ENCODE results near the gene TBC1D1. TPM values are rescaled to one million over a fixed set of nuclear protein-coding genes. Genes with fewer than 3 reads are reported as not detected.
A peak's percentile ranks its signal among the peaks of the same experiment; 100 is the strongest.
"Not testable (repeated sequence)": the region's sequence is repeated elsewhere in the genome, so short reads cannot be mapped to it uniquely, and the experiment has no call there.

TBC1D1 gene
- polyA plus RNA-seq, 6 donors from 2014 or later: 44.3 to 89.6 (median 62.5) TPM

DNA sequence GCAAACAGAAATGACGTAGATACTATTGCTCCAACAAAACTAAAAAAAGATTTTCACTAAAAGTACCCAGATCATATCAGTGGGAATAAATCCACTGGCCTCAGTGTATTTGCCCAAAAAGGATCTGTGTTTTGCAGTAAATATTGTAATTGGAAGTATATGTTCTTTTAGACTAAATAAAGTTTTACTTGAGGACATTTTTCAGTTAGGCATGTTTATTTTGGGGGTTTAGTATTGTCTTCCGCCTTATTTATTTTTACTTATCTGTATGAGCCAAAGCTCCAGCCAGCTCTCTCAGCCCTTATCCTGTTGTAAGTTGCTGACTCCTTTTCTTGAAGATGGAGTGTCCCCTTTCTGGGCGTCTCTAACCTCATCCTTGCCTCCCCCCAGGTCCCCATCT lies 119.1 kb downstream of the TBC1D1 start:
- DNase-seq (no peak), ATAC-seq (ENCODE audit: low read depth in 2 of 2) (no peak)
- H3K4me1 Mint-ChIP-seq: peaks cover 45 to 58% (median 47%) of the 10 kb centered on the region in 3 donors
- no peak overlapping the region for H3K4me3 Mint-ChIP-seq
- H3K27me3 Mint-ChIP-seq: no peaks in the 10 kb centered on the region
- peak overlapping the region in 3 of 6 donors; percentile 60 to 88 (median 79) for H3K27ac Mint-ChIP-seq
- peaks cover 2 to 7% of the 10 kb centered on the region in 2 donors for H3K36me3 Mint-ChIP-seq
- H3K9me3 Mint-ChIP-seq: no peaks in the 10 kb centered on the region

DNA sequence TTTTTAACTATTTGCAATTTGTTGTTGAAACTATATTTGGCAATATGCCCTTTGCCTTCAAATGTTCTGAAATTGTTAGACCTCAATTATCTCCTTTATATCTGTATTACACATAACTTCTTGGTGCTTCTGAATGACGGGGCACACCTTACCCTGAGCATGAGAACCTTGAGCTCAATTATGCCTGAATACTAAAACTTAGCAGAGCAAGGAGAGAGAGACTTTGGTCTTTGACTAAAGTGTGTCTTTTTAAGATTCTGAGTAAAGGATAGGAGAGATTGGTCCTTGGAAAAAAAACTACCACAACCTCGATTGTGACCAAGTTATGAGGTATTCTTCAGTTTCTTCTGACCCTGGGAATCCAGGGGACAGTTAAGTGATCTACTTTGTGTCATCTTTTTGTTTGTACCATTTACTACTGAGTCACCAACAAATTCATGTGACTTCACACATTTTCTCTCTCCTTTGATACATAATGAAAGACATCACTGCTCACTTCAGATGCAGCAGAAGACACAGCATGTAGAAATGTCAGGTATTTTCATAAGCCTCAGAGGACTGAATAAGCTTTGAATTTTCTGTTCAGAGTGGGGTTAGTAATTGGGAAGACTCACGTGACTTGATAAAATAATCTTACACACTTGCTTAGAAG lies 120.8 kb downstream of the TBC1D1 start:
- DNase-seq (no peak), ATAC-seq (ENCODE audit: low read depth in 2 of 2) (no peak)
- peak overlapping the region in 3 of 6 donors; percentile 33 to 79 (median 47) for H3K27ac Mint-ChIP-seq
- peaks cover 12 to 13% of the 10 kb centered on the region in 2 donors for H3K36me3 Mint-ChIP-seq
- no peaks in the 10 kb centered on the region for H3K27me3 Mint-ChIP-seq
- H3K4me3 Mint-ChIP-seq: no peak overlapping the region
- no peaks in the 10 kb centered on the region for H3K9me3 Mint-ChIP-seq
- H3K4me1 Mint-ChIP-seq: peaks cover 34 to 48% (median 40%) of the 10 kb centered on the region in 3 donors

DNA sequence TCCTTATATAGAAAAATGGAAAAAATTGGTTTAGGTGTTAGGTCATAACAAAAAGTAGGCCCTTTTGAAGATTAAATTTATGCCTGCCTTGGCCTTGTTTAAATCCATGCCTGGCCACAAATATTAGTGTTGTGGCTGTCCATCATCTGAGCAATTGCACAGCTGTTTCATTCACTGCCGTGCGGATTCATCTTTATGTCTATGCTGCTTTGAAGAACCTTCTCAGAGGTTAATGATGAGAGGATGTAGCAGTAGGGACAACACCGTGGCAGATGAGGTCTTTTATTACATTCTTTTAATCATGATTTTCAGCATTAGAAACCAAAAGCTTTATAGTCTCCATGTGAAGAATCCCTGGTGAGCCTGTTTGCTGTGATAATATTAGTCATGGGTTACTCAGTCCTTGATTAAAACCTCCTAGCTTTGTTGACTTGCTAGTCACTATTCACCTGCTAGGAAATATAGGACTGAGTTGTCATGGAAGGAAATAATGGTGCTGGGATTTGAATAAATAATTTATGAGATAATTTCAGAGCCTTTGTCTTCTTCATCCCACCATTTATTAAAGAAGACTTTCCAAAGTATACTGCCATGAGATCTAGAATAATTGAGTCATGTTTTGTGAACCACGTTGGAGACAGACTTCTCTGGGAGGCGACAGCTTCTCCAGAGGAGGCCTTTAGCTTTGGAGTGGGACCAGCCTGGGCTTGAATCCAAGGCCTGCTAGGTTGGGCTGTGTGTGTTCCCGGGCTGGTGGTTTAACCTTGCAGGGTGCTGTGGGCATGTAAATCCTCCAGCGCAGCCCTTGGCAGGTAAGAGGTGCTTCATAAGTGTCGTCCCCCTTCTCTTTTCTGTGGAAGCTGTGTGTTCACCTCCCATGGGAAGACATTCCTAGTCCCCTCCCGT lies 122.8 kb downstream of the TBC1D1 start:
- Mint-ChIP-seq H3K27me3 (no peaks in the 10 kb centered on the region), H3K9me3 (no peaks in the 10 kb centered on the region), H3K4me1 (peaks cover 19 to 34% (median 25%) of the 10 kb centered on the region in 3 donors), H3K4me3 (no peak overlapping the region), H3K36me3 (peaks cover 9 to 13% of the 10 kb centered on the region in 2 donors), H3K27ac (no peak overlapping the region)
- DNase-seq (no peak), ATAC-seq (ENCODE audit: low read depth in 2 of 2) (no peak)

DNA sequence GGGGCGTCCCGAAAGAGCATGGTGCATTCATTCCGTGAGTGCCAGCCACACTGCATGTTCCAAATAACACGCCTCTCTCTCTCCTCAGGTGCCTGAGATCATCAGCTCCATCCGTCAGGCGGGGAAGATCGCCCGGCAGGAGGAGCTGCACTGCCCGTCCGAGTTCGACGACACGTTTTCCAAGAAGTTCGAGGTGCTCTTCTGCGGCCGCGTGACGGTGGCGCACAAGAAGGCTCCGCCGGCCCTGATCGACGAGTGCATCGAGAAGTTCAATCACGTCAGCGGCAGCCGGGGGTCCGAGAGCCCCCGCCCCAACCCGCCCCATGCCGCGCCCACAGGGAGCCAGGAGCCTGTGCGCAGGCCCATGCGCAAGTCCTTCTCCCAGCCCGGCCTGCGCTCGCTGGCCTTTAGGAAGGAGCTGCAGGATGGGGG lies 123.6 kb downstream of the TBC1D1 start:
- Mint-ChIP-seq H3K4me1 (peaks cover 13 to 32% (median 23%) of the 10 kb centered on the region in 3 donors), H3K27me3 (no peaks in the 10 kb centered on the region), H3K27ac (no peak overlapping the region), H3K4me3 (no peak overlapping the region), H3K9me3 (no peaks in the 10 kb centered on the region), H3K36me3 (peaks cover 9 to 13% of the 10 kb centered on the region in 2 donors)
- ATAC-seq (ENCODE audit: low read depth in 2 of 2): no peak
- no peak for DNase-seq

DNA sequence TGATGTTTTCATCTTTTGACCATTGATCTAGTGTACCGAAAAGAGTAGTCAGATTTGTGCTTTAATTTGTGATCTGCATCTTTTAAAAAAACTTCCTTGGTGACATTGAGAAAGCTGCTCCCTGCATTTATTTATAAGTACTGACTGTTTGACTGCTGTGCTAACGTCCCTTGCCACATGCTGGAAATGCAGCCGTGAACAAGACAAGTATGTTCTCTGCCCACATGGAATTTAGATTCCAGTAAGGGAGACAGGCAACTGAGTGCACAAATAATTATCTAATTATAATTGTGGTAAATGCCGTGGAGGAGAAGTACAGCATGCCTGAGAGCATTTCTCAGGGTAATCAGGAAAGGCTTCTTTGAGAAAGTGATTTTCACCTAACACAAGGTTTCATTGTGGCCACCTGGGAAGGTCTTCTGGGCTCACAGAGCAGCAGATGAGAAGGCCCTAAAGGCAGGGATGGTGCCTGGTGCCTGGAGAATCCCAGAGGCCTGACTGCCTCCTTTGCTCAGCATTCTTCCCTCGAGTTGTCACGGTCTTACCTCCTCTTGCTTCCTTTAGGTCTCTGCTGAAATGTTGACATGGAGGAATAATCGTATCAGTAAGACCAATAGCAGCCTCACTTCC lies 125.1 kb downstream of the TBC1D1 start:
- peak overlapping the region in 1 of 6 donors; percentile 65 for H3K27ac Mint-ChIP-seq
- peaks cover 14 to 16% of the 10 kb centered on the region in 2 donors for H3K36me3 Mint-ChIP-seq
- no peak for ATAC-seq (ENCODE audit: low read depth in 2 of 2)
- peaks cover 0 to 3% (median 0%) of the 10 kb centered on the region in 7 donors for H3K9me3 Mint-ChIP-seq
- peaks cover 2 to 22% (median 14%) of the 10 kb centered on the region in 3 donors for H3K4me1 Mint-ChIP-seq
- H3K27me3 Mint-ChIP-seq: no peaks in the 10 kb centered on the region
- DNase-seq: no peak
- H3K4me3 Mint-ChIP-seq: no peak overlapping the region

DNA sequence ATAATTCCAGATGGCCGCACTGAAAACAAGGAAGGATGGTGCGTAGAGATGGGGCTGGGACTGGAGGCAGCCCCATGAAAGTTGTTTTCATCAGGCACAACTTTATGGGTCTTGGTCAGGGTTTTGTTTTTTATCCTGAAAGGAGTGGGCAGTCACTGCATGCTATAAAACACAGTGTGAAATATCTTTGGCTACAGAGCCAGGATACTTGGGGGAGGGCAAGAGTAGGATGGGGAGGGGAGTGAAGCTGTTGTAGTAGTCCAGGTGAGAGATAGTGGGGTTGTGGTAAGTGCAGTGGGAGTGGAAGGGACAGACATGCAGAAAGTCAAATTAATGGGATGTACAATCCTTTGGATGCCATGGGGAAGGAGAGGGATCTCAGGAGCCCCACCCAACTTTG lies 125.8 kb downstream of the TBC1D1 start:
- DNase-seq (no peak), ATAC-seq (ENCODE audit: low read depth in 2 of 2) (no peak)
- H3K27ac Mint-ChIP-seq: peak overlapping the region; percentile 24 to 87 (median 51)
- no peak overlapping the region for H3K4me3 Mint-ChIP-seq
- peaks cover 2 to 18% (median 10%) of the 10 kb centered on the region in 3 donors for H3K4me1 Mint-ChIP-seq
- peaks cover 0 to 4% (median 0%) of the 10 kb centered on the region in 7 donors for H3K9me3 Mint-ChIP-seq
- H3K27me3 Mint-ChIP-seq: no peaks in the 10 kb centered on the region
- peaks cover 21 to 22% of the 10 kb centered on the region in 2 donors for H3K36me3 Mint-ChIP-seq

DNA sequence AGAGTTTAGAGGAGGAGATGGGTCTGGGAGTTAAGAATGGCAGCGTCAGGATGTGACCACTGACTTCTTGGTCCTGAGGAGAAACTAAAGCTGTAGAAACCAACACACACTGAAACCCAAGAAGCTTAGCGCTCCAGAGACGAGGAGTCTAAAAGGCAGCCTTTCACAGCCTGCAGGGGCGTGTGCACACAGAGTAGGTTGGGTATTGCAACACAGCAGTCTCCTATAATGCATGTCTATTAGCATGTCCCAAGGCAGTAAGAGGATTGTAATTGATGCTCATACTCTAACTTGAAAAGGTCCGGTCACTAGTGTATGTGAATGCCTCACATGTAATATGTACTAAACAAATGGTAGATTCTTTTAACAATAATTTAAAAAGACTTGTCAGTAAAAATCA lies 126.7 kb downstream of the TBC1D1 start:
- no peak for ATAC-seq (ENCODE audit: low read depth in 2 of 2)
- Mint-ChIP-seq H3K27ac (peak overlapping the region in 2 of 6 donors; percentile 49 to 50), H3K36me3 (peaks cover 30 to 31% of the 10 kb centered on the region in 2 donors), H3K27me3 (no peaks in the 10 kb centered on the region), H3K4me1 (peaks cover 9 to 18% (median 15%) of the 10 kb centered on the region in 3 donors), H3K9me3 (peaks cover 0 to 4% (median 0%) of the 10 kb centered on the region in 7 donors), H3K4me3 (no peak overlapping the region)
- DNase-seq: no peak

DNA sequence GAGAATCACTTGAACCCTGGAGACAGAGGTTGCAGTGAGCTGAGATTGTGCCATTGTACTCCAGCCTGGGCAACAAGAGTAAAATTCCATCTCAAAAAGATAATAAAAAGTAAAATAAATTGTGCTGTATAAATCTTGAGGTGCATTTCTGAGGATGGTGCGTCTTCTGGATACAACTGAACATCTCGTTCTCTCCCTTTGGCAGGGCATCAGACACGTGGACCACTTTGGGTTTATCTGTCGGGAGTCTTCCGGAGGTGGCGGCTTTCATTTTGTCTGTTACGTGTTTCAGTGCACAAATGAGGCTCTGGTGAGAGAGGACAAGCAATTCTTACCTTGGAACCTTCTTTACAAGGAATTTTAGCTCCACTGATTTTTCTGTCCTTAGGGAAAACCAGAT lies 129.5 kb downstream of the TBC1D1 start:
- Mint-ChIP-seq H3K4me1 (peaks cover 16 to 25% (median 18%) of the 10 kb centered on the region in 3 donors), H3K36me3 (peaks cover 28 to 29% of the 10 kb centered on the region in 2 donors), H3K27me3 (no peaks in the 10 kb centered on the region), H3K9me3 (peaks cover 0 to 4% (median 0%) of the 10 kb centered on the region in 7 donors), H3K4me3 (no peak overlapping the region), H3K27ac (peak overlapping the region in 1 of 6 donors; percentile 15)
- ATAC-seq (ENCODE audit: low read depth in 2 of 2) (no peak), DNase-seq (no peak)

DNA sequence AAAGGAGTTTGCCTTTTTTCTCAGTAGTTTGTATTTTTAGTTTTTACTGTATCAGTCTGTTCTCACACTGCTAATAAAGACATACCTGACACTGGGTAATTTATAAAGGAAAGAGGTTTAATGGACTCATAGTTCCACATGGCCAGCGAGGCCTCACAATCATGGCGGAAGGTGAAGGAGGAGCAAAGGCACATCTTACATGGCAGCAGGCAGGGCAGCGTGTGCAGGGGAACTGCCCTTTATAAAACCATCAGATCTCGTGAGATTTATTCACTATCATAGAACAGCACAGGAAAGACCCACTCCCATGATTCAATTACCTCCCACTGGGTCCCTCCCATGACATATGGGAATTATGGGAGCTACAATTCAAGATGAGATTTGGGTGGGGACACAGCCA lies 130.1 kb downstream of the TBC1D1 start:
- peaks cover 23 to 29% of the 10 kb centered on the region in 2 donors for H3K36me3 Mint-ChIP-seq
- H3K4me1 Mint-ChIP-seq: peaks cover 16 to 25% (median 18%) of the 10 kb centered on the region in 3 donors
- peak overlapping the region in 2 of 6 donors; percentile 50 to 78 for H3K27ac Mint-ChIP-seq
- ATAC-seq (ENCODE audit: low read depth in 2 of 2); DNase-seq; H3K9me3 Mint-ChIP-seq; H3K27me3 Mint-ChIP-seq: not testable (repeated sequence)
- peak overlapping the region in 1 of 8 donors; percentile 12 for H3K4me3 Mint-ChIP-seq

DNA sequence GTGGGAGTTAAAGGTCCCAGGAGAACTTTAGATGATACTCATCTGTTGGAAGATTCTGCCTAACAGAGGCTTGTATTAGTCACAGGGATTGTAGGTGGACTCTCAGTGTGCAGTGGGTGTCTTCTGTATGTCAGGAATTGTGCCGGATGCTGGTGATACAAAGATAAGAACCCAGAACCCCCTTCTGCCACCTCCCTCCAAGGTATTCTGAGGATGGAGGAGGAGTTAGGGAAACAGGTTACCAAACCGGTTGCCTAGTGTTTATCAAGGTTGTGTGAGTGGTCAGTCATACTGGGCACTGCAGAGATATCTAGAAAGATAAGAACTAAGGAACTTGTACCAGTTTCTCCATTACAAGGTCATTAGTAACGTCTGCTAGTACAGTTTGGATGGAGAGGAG lies 130.9 kb downstream of the TBC1D1 start:
- Mint-ChIP-seq H3K4me3 (peak overlapping the region in 1 of 8 donors; percentile 26), H3K27ac (peak overlapping the region in 4 of 6 donors; percentile 41 to 55 (median 43)), H3K27me3 (no peaks in the 10 kb centered on the region), H3K9me3 (peaks cover 0 to 4% (median 0%) of the 10 kb centered on the region in 7 donors), H3K4me1 (peaks cover 11 to 22% (median 18%) of the 10 kb centered on the region in 3 donors), H3K36me3 (peaks cover 23 to 25% of the 10 kb centered on the region in 2 donors)
- DNase-seq: no peak
- no peak for ATAC-seq (ENCODE audit: low read depth in 2 of 2)

DNA sequence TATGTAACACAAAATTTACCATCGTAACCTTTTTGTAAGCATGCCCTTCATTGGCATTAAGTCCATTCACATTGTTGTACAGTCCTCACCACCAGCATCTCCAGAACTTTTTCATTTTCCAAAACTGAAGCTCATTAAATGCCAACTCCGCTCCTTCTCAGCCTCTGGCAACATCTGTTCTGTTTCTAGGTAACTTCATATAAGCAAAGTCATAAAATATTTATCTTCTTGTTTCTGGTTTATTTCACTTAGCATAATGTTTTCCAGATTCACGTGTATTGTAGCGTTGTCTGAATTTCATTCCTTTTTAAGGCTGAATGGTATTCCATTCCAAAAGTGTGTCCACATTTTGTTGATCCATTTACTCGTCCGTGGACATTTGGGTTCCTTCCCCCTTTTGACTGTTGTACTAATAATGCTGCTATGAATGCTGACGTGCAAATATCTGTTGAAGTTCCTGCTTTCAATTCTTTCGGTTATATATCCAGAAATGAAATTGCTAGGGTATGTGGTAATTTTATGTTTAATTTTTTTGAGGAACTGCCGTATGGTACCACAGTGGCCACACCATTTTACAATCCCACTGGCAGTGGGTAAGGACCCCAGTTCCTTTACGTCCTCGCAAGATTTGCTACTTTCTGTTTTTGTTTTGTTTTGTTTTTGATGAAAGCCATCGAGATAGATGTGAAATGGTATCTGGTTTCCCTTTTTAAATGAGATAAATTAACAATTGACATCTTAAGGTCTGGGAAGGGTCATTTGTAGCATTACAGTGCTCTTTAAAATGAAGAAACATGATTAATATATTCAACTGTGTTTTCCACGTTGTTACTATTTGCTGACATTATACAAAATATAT lies 132.7 kb downstream of the TBC1D1 start:
- Mint-ChIP-seq H3K9me3 (peaks cover 0 to 4% (median 0%) of the 10 kb centered on the region in 7 donors), H3K36me3 (peaks cover 23 to 30% of the 10 kb centered on the region in 2 donors), H3K27me3 (no peaks in the 10 kb centered on the region), H3K4me3 (no peak overlapping the region), H3K27ac (peak overlapping the region in 3 of 6 donors; percentile 67 to 89 (median 73)), H3K4me1 (peaks cover 10 to 19% (median 17%) of the 10 kb centered on the region in 3 donors)
- no peak for ATAC-seq (ENCODE audit: low read depth in 2 of 2)
- DNase-seq: no peak

DNA sequence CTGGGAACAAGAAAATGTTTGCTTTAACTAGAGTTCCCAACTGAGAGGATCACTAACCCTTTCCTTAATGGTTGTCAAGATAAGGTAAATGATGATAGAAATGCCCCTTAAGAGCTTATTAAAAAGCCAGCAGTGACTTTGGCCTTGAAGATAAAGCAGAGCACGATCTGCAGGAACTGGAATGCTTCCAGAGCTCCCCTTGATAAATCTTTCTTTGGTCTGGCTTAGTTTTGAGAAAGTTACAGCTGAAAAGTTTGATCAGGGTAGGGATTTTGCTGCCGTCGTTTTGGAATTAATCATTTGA lies 133.3 kb downstream of the TBC1D1 start:
- Mint-ChIP-seq H3K27me3 (no peaks in the 10 kb centered on the region), H3K4me3 (no peak overlapping the region), H3K4me1 (peaks cover 10 to 19% (median 19%) of the 10 kb centered on the region in 3 donors), H3K9me3 (peaks cover 0 to 4% (median 0%) of the 10 kb centered on the region in 7 donors), H3K36me3 (peaks cover 23 to 35% of the 10 kb centered on the region in 2 donors), H3K27ac (peak overlapping the region in 3 of 6 donors; percentile 47 to 67 (median 65))
- DNase-seq (no peak), ATAC-seq (ENCODE audit: low read depth in 2 of 2) (no peak)

All from naive B cell (primary cell).